Vagina (tissue), 2 donors: ENCODE results near the gene RBM17. TPM values are rescaled to one million over a fixed set of nuclear protein-coding genes. Genes with fewer than 3 reads are reported as not detected.
"Not testable (repeated sequence)": the region's sequence is repeated elsewhere in the genome, so short reads cannot be mapped to it uniquely, and the experiment has no call there.

ENCODE experiments used
- DNase-seq, 2 donors: peaks; one replicate each; pipeline ENCODE4 v3.0.0-alpha.2; 2017; ENCODE audit errors: extremely low spot score in 2 of 2
- H3K27ac ChIP-seq: fragments of 200-600 bp; sonication (generic); one replicate; pipeline ENCODE4 v1.5.1; 2019
- H3K27me3 ChIP-seq: fragments of 200-600 bp; sonication (generic); one replicate; pipeline ENCODE4 v1.5.1; 2019
- H3K36me3 ChIP-seq, 2 donors: fragments of 200-600 bp; sonication (generic); one replicate each; pipeline ENCODE4 v1.5.1; 2017 to 2019
- H3K4me1 ChIP-seq: fragments of 200-600 bp; sonication (generic); one replicate; pipeline ENCODE4 v1.5.1; 2019
- H3K4me3 ChIP-seq, 2 donors: fragments of 200-600 bp; sonication (generic); 1 replicate in 1 of 2; 2 replicates in 1 of 2; pipeline ENCODE4 v1.5.1; 2016 to 2019
- H3K9me3 ChIP-seq: fragments of 200-600 bp; sonication (generic); one replicate; pipeline ENCODE4 v1.5.1; 2019
- POLR2A ChIP-seq, 2 donors: fragments of 450-650 bp; IDR thresholded peaks; one replicate each; pipeline ENCODE4 v1.6.1; 2017; ENCODE audit warnings: antibody characterized with exemption in 2 of 2, mild to moderate bottlenecking in 2 of 2, moderate library complexity in 2 of 2
- POLR2AphosphoS5 ChIP-seq, 2 donors: sonication (generic); formaldehyde crosslinking; IDR thresholded peaks; one replicate each; pipeline ENCODE4 v1.9.0; 2017; ENCODE audit warnings: antibody characterized with exemption in 2 of 2, mild to moderate bottlenecking in 2 of 2, low read depth in 1 of 2; ENCODE audit not compliant: insufficient read depth in 1 of 2
- intact Hi-C: fragments of 100-400 bp; cut with DNase I; formaldehyde crosslinking; loops from one replicate; pipeline ENCODE4 v1.15.1; 2023
- total RNA-seq: library from RNA; depleted of rRNA; stranded (reverse); fragments of >200 nt; gene quantifications from one replicate; pipeline ENCODE4 v1.2.3, GENCODE V29; 2016
- TF ChIP-seq, protein P1 (sequence below), 3 experiments: fragments of 450-650 bp in 2 of 3; fragments of 200-600 bp in 1 of 3; sonication (generic) in 1 of 3; IDR thresholded peaks; one replicate each; pipeline ENCODE4 v1.5.1; 2017 to 2019; ENCODE audit warnings: antibody characterized with exemption in 3 of 3, mild to moderate bottlenecking in 2 of 3, moderate library complexity in 2 of 3

Gene RBM17
- total RNA-seq, 1 donor from 2014 or later = 50.6 TPM

DNA sequence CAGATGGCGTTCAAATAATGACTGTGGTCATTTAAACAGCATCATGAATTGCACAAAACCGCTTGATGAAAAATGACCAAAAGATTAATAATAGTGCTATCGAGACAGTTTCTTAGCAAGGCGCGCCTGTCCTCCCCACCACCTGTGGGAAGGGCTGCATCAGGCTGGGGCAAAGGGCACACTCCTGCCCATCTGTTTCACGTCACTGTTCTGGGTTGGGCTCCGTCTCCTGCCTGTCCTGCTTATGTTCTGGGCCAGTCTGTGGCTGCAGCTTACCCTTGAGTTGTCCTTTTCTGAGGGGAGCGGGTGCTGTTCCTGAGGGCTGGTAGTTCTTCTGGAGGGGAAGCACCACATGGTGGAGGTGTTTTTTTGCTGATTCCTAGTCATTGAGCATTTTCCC is 13.3 kb downstream of the RBM17 start:
- no peak for DNase-seq
- no peak overlapping the region for H3K27ac ChIP-seq
- intact Hi-C loops = no loop called here
- H3K4me3 ChIP-seq = no peak overlapping the region
- H3K27me3 ChIP-seq = no peaks in the 10 kb centered on the region
- no peaks in the 10 kb centered on the region for H3K4me1 ChIP-seq
- no peaks in the 10 kb centered on the region for H3K9me3 ChIP-seq
- no peak for TF ChIP-seq POLR2AphosphoS5 (IDR thresholded peaks at IDR 0.05; ENCODE audit: insufficient read depth in 1 of 2, low read depth in 1 of 2)
- TF ChIP-seq POLR2A (IDR thresholded peaks at IDR 0.05) = no peak
- TF ChIP-seq, protein P1, sequence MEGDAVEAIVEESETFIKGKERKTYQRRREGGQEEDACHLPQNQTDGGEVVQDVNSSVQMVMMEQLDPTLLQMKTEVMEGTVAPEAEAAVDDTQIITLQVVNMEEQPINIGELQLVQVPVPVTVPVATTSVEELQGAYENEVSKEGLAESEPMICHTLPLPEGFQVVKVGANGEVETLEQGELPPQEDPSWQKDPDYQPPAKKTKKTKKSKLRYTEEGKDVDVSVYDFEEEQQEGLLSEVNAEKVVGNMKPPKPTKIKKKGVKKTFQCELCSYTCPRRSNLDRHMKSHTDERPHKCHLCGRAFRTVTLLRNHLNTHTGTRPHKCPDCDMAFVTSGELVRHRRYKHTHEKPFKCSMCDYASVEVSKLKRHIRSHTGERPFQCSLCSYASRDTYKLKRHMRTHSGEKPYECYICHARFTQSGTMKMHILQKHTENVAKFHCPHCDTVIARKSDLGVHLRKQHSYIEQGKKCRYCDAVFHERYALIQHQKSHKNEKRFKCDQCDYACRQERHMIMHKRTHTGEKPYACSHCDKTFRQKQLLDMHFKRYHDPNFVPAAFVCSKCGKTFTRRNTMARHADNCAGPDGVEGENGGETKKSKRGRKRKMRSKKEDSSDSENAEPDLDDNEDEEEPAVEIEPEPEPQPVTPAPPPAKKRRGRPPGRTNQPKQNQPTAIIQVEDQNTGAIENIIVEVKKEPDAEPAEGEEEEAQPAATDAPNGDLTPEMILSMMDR (IDR thresholded peaks at IDR 0.05) = no peak
- H3K36me3 ChIP-seq = peaks cover 0 to 39% of the 10 kb centered on the region in 2 donors

DNA sequence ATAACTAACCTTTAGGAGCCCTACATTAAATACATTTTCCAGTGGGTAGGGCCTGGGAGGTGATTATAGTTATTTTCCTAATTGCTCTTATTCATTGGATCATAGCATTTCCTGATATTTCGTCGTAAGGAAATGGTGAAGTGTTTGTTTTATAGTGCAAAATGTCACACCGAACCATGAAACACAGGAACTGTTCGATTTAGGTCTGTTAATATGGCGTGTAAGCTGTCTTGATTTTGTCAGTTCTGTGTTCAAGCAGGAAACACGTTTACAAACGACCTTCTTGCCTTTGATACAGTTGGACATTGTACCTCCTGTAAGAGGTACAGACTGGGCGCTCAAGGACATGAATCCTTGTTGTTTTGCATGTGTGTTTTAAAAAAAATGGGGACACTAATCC is 14.8 kb downstream of the RBM17 start:
- no peak overlapping the region for H3K4me3 ChIP-seq
- no peak for TF ChIP-seq POLR2AphosphoS5 (IDR thresholded peaks at IDR 0.05; ENCODE audit: insufficient read depth in 1 of 2, low read depth in 1 of 2)
- TF ChIP-seq, protein P1 (IDR thresholded peaks at IDR 0.05) = no peak
- no peak for TF ChIP-seq POLR2A (IDR thresholded peaks at IDR 0.05)
- DNase-seq = no peak
- no peaks in the 10 kb centered on the region for H3K4me1 ChIP-seq
- intact Hi-C loops = no loop called here
- no peaks in the 10 kb centered on the region for H3K9me3 ChIP-seq
- no peaks in the 10 kb centered on the region for H3K27me3 ChIP-seq
- H3K27ac ChIP-seq = no peak overlapping the region
- peaks cover 0 to 36% of the 10 kb centered on the region in 2 donors for H3K36me3 ChIP-seq

DNA sequence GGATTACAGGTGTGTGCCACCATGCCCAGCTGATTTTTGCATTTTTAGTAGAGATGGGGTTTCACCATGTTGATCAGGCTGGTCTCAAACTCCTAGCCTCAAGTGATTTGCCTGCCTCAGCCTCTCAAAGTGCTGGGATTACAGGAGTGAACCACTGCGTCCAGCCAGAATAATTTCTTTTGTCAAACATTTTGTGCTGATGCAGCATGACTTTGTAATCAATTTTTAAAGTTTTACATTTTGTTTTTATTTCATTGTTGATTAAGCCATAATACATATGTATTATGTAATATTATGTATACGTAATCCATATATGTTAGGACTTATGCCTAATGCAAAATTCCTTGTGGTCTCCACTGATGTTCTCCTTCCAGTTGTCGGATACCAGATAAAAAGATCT is 18.8 kb downstream of the RBM17 start:
- H3K36me3 ChIP-seq = peaks cover 0 to 45% of the 10 kb centered on the region in 2 donors
- H3K4me1 ChIP-seq, H3K27me3 ChIP-seq, H3K9me3 ChIP-seq, DNase-seq, H3K4me3 ChIP-seq, H3K27ac ChIP-seq: not testable (repeated sequence)
- intact Hi-C loops = loop anchor here (5.0 kb wide), 1 partner anchor 295 kb away; no protein-coding TSS in a partner anchor

DNA sequence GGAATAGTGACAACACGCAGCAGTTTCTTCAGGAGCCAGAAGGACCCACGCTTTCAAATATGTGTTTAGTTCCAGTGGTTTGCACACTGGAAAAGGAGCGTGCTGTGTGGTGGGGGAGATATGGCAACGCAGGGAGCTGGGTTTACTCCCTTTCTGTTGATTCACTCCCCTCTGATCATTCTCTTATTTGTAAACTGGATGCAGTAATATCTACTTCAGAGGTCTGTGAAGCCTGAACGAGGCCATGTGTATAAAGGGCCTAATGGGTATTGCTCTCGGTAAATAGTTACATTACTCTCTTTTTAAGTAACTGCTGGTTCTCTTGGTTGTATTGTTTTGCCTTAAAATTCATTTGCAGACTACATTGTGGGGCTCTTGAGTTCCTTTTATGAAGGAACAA is 19.2 kb downstream of the RBM17 start:
- TF ChIP-seq POLR2AphosphoS5 (IDR thresholded peaks at IDR 0.05; ENCODE audit: insufficient read depth in 1 of 2, low read depth in 1 of 2) (no peak), POLR2A (IDR thresholded peaks at IDR 0.05) (no peak)
- TF ChIP-seq, protein P1 (IDR thresholded peaks at IDR 0.05) = no peak
- Histone ChIP-seq H3K4me3 (no peak overlapping the region), H3K4me1 (no peaks in the 10 kb centered on the region), H3K9me3 (no peaks in the 10 kb centered on the region), H3K27ac (no peak overlapping the region), H3K36me3 (peaks cover 0 to 48% of the 10 kb centered on the region in 2 donors), H3K27me3 (no peaks in the 10 kb centered on the region)
- intact Hi-C loops = loop anchor here (5.0 kb wide), 1 partner anchor 294 kb away; no protein-coding TSS in a partner anchor
- no peak for DNase-seq

DNA sequence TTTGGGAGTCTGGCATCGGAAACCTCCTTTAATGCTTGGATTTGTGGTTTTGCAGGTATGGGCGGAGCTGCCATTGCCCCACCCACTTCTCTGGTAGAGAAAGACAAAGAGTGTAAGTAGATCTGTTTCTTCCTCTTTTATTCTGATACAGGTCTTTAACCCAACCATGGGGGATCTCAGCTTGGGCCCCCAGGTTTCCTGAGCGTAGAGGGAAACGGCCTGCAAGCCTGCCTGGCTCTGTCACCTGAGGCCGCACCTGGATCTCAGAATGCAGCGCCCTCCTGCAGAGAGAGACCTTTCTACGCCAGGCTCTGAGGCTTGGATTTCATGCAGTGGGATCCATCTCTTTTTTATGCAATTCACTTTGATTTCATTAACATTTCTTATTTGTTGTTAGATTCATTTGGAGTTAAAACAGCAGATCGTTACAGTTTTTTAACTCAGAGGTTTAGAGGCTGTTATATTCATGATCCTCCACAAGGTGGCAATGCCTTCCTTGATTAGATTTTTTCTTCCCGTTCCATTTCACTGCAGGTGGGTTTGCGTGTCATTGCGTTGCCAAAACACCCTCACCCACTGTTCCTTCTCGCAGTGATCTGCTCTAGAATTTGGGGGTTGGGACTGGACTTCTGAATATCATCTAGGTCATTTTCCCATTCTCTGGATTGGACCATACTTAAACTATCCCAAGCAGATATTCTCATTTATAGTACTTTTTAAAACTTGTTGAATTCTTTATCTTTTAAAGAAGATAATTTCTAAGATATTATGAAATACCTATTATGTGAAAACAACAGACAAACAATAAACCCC is 20.0 kb downstream of the RBM17 start:
- TF ChIP-seq, protein P1 (IDR thresholded peaks at IDR 0.05) = peak; percentile 69 to 75 (median 71)
- TF ChIP-seq POLR2AphosphoS5 (IDR thresholded peaks at IDR 0.05; ENCODE audit: insufficient read depth in 1 of 2, low read depth in 1 of 2) (no peak), POLR2A (IDR thresholded peaks at IDR 0.05) (no peak)
- intact Hi-C loops = loop anchor here (5.0 kb wide), 1 partner anchor 293 kb away; no protein-coding TSS in a partner anchor
- H3K4me1 ChIP-seq = no peaks in the 10 kb centered on the region
- no peak overlapping the region for H3K4me3 ChIP-seq
- no peak overlapping the region for H3K27ac ChIP-seq
- H3K36me3 ChIP-seq = peaks cover 0 to 56% of the 10 kb centered on the region in 2 donors
- no peak for DNase-seq
- no peaks in the 10 kb centered on the region for H3K27me3 ChIP-seq
- H3K9me3 ChIP-seq = no peaks in the 10 kb centered on the region
